Gastroesophageal sphincter (tissue), 4 donors: ENCODE data around the gene DEFB113. TPM values are rescaled to one million over a fixed set of nuclear protein-coding genes. Genes with fewer than 3 reads are reported as not detected.
"Not testable (repeated sequence)": the region's sequence is repeated elsewhere in the genome, so short reads cannot be mapped to it uniquely, and the experiment has no call there.

Source experiments
- ATAC-seq: fragments of 150-250 bp; one replicate; pipeline ENCODE4 v1.9.1; 2016; ENCODE audit warnings: mild to moderate bottlenecking, moderate library complexity
- H3K27ac ChIP-seq, 4 donors: fragments of 200-600 bp; sonication (generic) in 3 of 4; 1 replicate in 3 of 4; 2 replicates in 1 of 4; pipeline ENCODE4 v1.5.1; 2016 to 2019
- H3K27me3 ChIP-seq: fragments of 200-600 bp; sonication (generic); one replicate; pipeline ENCODE4 v1.5.1; 2019
- H3K36me3 ChIP-seq, 2 donors: fragments of 200-600 bp; sonication (generic); one replicate each; pipeline ENCODE4 v1.5.1; 2019; ENCODE audit warnings: control low read depth in 1 of 2
- H3K4me1 ChIP-seq, 3 donors: fragments of 200-600 bp; sonication (generic); 1 replicate in 2 of 3; 2 replicates in 1 of 3; pipeline ENCODE4 v1.5.1; 2016 to 2019; ENCODE audit warnings: control low read depth in 2 of 3
- H3K4me3 ChIP-seq, 2 donors: fragments of 200-600 bp; sonication (generic); one replicate each; pipeline ENCODE4 v1.5.1; 2019; ENCODE audit warnings: mild to moderate bottlenecking in 1 of 2, moderate library complexity in 1 of 2
- H3K9me3 ChIP-seq, 3 donors: fragments of 200-600 bp; sonication (generic); one replicate each; pipeline ENCODE4 v1.5.1; 2017 to 2019; ENCODE audit warnings: control low read depth in 2 of 3
- EP300 ChIP-seq: sonication (generic); formaldehyde crosslinking; IDR thresholded peaks from one replicate; pipeline ENCODE4 v1.6.1; 2017; ENCODE audit warnings: antibody characterized with exemption, mild to moderate bottlenecking
- POLR2A ChIP-seq, 2 donors: fragments of 450-650 bp; IDR thresholded peaks; one replicate each; pipeline ENCODE4 v1.6.1; 2017; ENCODE audit warnings: antibody characterized with exemption in 2 of 2, mild to moderate bottlenecking in 2 of 2, moderate library complexity in 1 of 2
- POLR2AphosphoS5 ChIP-seq: sonication (generic); formaldehyde crosslinking; IDR thresholded peaks from one replicate; pipeline ENCODE4 v1.6.1; 2017; ENCODE audit warnings: antibody characterized with exemption
- WGBS, 2 donors: methylation state at CpG; one replicate each; pipeline ENCODE4 v1.1.5; 2018; ENCODE audit warnings: low coverage in 1 of 2; 5-methylcytosine and 5-hydroxymethylcytosine counted together
- total RNA-seq, 4 donors: library from RNA; depleted of rRNA; stranded (reverse); fragments of >200 nt; gene quantifications; one replicate each; pipeline ENCODE4 v1.1.0, GENCODE V29; 2016
- TF ChIP-seq, protein P1 (sequence below), 4 experiments: fragments of 200-600 bp in 2 of 4; fragments of 450-650 bp in 2 of 4; sonication (generic) in 1 of 4; IDR thresholded peaks; one replicate each; pipeline ENCODE4 v1.5.1; 2017 to 2019; ENCODE audit warnings: antibody characterized with exemption in 4 of 4, mild to moderate bottlenecking in 2 of 4, moderate library complexity in 2 of 4

DEFB113 gene
- total RNA-seq, 4 donors from 2014 or later: not detected

DNA sequence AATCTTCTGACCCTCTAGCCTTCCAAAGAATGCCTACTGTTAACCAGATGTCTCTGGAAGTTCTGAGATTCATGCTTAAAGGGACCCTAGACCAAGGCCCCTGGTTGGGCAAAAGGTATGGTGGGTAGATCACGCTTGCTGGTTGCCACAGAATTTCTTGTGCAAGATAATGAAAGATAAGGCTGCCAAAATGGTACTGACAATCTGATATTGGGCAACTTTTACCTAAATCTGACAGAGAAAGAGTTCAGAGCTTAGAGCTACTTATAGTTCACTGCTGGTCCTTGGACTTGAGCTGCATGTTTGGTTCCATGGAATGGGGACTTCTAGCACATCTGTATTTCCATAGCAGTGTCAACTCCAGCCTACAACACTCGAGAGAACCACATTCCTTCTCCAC is 17.5 kb downstream of the DEFB113 start:
- Histone ChIP-seq H3K27me3 (no peaks in the 10 kb centered on the region), H3K4me1 (no peaks in the 10 kb centered on the region), H3K4me3 (no peak overlapping the region), H3K9me3 (no peaks in the 10 kb centered on the region), H3K27ac (no peak overlapping the region), H3K36me3 (no peaks in the 10 kb centered on the region)
- 25 to 100% methylated on average over 1 of the region's 2 CpGs for WGBS, 2 donors
- no peak for ATAC-seq
- TF ChIP-seq POLR2AphosphoS5: no peak

GRCh38 chr6:49950415-49950751 is 19.0 kb downstream of the DEFB113 start:
- Histone ChIP-seq H3K36me3 (no peaks in the 10 kb centered on the region), H3K27me3 (no peaks in the 10 kb centered on the region), H3K9me3 (no peaks in the 10 kb centered on the region), H3K4me3 (no peak overlapping the region), H3K27ac (no peak overlapping the region), H3K4me1 (no peaks in the 10 kb centered on the region)
- TF ChIP-seq, protein P1, sequence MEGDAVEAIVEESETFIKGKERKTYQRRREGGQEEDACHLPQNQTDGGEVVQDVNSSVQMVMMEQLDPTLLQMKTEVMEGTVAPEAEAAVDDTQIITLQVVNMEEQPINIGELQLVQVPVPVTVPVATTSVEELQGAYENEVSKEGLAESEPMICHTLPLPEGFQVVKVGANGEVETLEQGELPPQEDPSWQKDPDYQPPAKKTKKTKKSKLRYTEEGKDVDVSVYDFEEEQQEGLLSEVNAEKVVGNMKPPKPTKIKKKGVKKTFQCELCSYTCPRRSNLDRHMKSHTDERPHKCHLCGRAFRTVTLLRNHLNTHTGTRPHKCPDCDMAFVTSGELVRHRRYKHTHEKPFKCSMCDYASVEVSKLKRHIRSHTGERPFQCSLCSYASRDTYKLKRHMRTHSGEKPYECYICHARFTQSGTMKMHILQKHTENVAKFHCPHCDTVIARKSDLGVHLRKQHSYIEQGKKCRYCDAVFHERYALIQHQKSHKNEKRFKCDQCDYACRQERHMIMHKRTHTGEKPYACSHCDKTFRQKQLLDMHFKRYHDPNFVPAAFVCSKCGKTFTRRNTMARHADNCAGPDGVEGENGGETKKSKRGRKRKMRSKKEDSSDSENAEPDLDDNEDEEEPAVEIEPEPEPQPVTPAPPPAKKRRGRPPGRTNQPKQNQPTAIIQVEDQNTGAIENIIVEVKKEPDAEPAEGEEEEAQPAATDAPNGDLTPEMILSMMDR (IDR thresholded peaks at IDR 0.05): no peak
- TF ChIP-seq EP300: no peak
- TF ChIP-seq POLR2A (IDR thresholded peaks at IDR 0.05): no peak
- no peak for TF ChIP-seq POLR2AphosphoS5
- no peak for ATAC-seq
- WGBS, 2 donors: 96 to 100% methylated on average over 2 of the region's 2 CpGs

- Histone ChIP-seq H3K4me1 (no peaks in the 10 kb centered on the region), H3K9me3 (peaks cover 0 to 2% (median 0%) of the 10 kb centered on the region in 3 donors), H3K27ac (no peak overlapping the region), H3K36me3 (no peaks in the 10 kb centered on the region), H3K4me3 (no peak overlapping the region), H3K27me3 (no peaks in the 10 kb centered on the region)
- ATAC-seq: no peak
- no peak for TF ChIP-seq POLR2AphosphoS5
- TF ChIP-seq POLR2A (IDR thresholded peaks at IDR 0.05): no peak
- no peak for TF ChIP-seq EP300
- TF ChIP-seq, protein P1 (IDR thresholded peaks at IDR 0.05): no peak
- 87 to 91% methylated on average over 2 to 4 of the region's 4 CpGs for WGBS, 2 donors
Measured at GRCh38 chr6:49949062-49949461, 20.4 kb downstream of the DEFB113 start.

DNA sequence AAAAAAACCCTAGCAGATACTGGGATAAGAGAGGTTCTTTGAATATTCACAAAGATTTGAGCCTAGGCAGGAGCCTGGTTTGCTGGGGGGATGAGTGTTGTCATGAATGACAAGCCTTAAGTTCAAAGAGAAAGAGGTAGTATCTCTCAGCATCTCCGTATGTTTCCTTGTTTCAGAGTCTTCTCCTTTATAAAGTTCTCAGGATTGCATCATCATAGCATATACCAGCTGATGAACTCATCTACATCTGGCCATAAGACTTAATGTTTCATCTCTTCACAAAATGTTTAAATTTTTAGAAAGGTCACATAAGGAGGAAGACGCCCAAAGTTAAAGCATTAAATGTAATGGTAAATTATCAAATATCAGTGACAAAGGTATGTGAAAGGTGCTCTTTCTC is 22.6 kb downstream of the DEFB113 start:
- no peak for ATAC-seq
- H3K4me3 ChIP-seq: no peak overlapping the region
- H3K27me3 ChIP-seq: no peaks in the 10 kb centered on the region
- H3K27ac ChIP-seq: no peak overlapping the region
- H3K9me3 ChIP-seq: peaks cover 0 to 2% (median 0%) of the 10 kb centered on the region in 3 donors
- no peak for TF ChIP-seq POLR2A (IDR thresholded peaks at IDR 0.05)
- no peak for TF ChIP-seq EP300
- TF ChIP-seq, protein P1 (IDR thresholded peaks at IDR 0.05): no peak
- TF ChIP-seq POLR2AphosphoS5: no peak
- 60 to 92% methylated on average over 2 of the region's 2 CpGs for WGBS, 2 donors
- no peaks in the 10 kb centered on the region for H3K36me3 ChIP-seq
- H3K4me1 ChIP-seq: no peaks in the 10 kb centered on the region

DNA sequence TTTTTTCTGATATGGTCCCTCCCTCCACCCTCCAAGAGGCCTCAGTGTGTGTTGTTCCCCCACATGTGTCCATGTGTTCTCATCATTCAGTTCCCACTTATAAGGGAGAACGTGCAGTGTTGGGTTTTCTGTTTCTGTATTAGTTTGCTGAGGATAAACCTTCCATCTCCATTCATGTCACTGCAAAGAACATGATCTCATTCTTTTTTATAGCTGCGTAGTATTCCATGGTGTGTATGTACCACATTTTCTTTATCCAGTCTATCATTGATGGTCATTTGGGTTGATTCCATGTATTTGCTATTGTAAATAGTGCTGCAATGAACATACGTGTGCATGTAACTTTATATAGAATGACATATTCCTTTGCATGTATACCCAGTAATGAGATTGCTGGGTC is 25.4 kb downstream of the DEFB113 start:
- ATAC-seq, H3K27me3 ChIP-seq, H3K36me3 ChIP-seq, H3K4me1 ChIP-seq, H3K9me3 ChIP-seq, H3K27ac ChIP-seq, H3K4me3 ChIP-seq: not testable (repeated sequence)
- WGBS, 2 donors: 83 to 100% methylated on average over 2 to 3 of the region's 3 CpGs

- WGBS, 2 donors: 51 to 89% methylated on average over 3 of the region's 3 CpGs
- Histone ChIP-seq H3K4me1 (no peaks in the 10 kb centered on the region), H3K27me3 (no peaks in the 10 kb centered on the region), H3K9me3 (peaks cover 0 to 2% (median 0%) of the 10 kb centered on the region in 3 donors), H3K4me3 (no peak overlapping the region), H3K27ac (no peak overlapping the region), H3K36me3 (no peaks in the 10 kb centered on the region)
- no peak for ATAC-seq
- TF ChIP-seq EP300 (no peak), POLR2A (IDR thresholded peaks at IDR 0.05) (no peak), POLR2AphosphoS5 (no peak)
- TF ChIP-seq, protein P1 (IDR thresholded peaks at IDR 0.05): no peak
Measured at GRCh38 chr6:49939993-49940498, 29.4 kb downstream of the DEFB113 start.
